OCI-LY3 (cell line): ENCODE measurements around the gene TCF12.
"Not testable (repeated sequence)": the region's sequence is repeated elsewhere in the genome, so short reads cannot be mapped to it uniquely, and the experiment has no call there.

Experiments used
- H2AFZ ChIP-seq: fragments of 200-600, 300-600 bp; shearing (Covaris generic); 2 replicates; pipeline ENCODE4 v1.6.0; 2014; ENCODE audit warnings: antibody characterized with exemption, low read depth, low read length
- H3K27ac ChIP-seq: fragments of 200-600, 300-600 bp; sonication (generic); 2 replicates; pipeline ENCODE4 v1.5.1; 2014; ENCODE audit warnings: mild to moderate bottlenecking, low read length, moderate library complexity, mixed read lengths
- H3K27me3 ChIP-seq: fragments of 200-600, 300-600 bp; sonication (generic); 2 replicates; pipeline ENCODE4 v1.6.1; 2014; ENCODE audit warnings: low read depth, low read length, mixed read lengths
- H3K36me3 ChIP-seq: fragments of 200-600, 300-600 bp; sonication (generic); replicated peaks from 2 replicates; pipeline ENCODE3; 2014; ENCODE audit warnings: low read depth, low read length, mixed read lengths
- H3K4me1 ChIP-seq: fragments of 300-600, 200-600 bp; sonication (generic); 2 replicates; pipeline ENCODE4 v1.6.1; 2014; ENCODE audit warnings: low read length, mixed read lengths
- H3K4me2 ChIP-seq: fragments of 200-600, 300-600 bp; sonication (generic); 2 replicates; pipeline ENCODE4 v1.6.1; 2014; ENCODE audit warnings: low read length, mixed read lengths
- H3K4me3 ChIP-seq: fragments of 300-600, 200-600 bp; sonication (generic); 2 replicates; pipeline ENCODE4 v1.5.1; 2014; ENCODE audit warnings: antibody characterized with exemption, mild to moderate bottlenecking, low read length, moderate library complexity
- H3K79me2 ChIP-seq: fragments of 300-600, 200-600 bp; shearing (Covaris generic); 2 replicates; pipeline ENCODE4 v1.6.1; 2014; ENCODE audit warnings: mild to moderate bottlenecking, low read length, mixed read lengths
- H3K9ac ChIP-seq: fragments of 300-600, 200-600 bp; shearing (Covaris generic); 2 replicates; pipeline ENCODE4 v1.6.0; 2014; ENCODE audit warnings: mild to moderate bottlenecking, low read length, moderate library complexity
- H3K9me3 ChIP-seq: fragments of 200-600, 300-600 bp; shearing (Covaris generic); 2 replicates; pipeline ENCODE4 v1.6.1; 2014; ENCODE audit warnings: low read length, mixed read lengths; ENCODE audit not compliant: insufficient read depth
- H4K20me1 ChIP-seq: fragments of 200-600, 300-600 bp; sonication (generic); 2 replicates; pipeline ENCODE4 v1.6.1; 2016; ENCODE audit warnings: low read length, mixed read lengths; ENCODE audit not compliant: insufficient read depth
- EZH2phosphoT487 ChIP-seq: fragments of 200-600 bp; shearing (Covaris generic); IDR thresholded peaks from 2 replicates; pipeline ENCODE4 v1.6.1; 2018; ENCODE audit warnings: antibody characterized with exemption, mixed run types, low read depth
- TF ChIP-seq, protein P1 (sequence below): fragments of 200-600, 300-600 bp; sonication (generic); IDR thresholded peaks from 2 replicates; pipeline ENCODE4 v1.5.1; 2014; ENCODE audit warnings: antibody characterized with exemption, low read length, low read depth

Gene TCF12

DNA sequence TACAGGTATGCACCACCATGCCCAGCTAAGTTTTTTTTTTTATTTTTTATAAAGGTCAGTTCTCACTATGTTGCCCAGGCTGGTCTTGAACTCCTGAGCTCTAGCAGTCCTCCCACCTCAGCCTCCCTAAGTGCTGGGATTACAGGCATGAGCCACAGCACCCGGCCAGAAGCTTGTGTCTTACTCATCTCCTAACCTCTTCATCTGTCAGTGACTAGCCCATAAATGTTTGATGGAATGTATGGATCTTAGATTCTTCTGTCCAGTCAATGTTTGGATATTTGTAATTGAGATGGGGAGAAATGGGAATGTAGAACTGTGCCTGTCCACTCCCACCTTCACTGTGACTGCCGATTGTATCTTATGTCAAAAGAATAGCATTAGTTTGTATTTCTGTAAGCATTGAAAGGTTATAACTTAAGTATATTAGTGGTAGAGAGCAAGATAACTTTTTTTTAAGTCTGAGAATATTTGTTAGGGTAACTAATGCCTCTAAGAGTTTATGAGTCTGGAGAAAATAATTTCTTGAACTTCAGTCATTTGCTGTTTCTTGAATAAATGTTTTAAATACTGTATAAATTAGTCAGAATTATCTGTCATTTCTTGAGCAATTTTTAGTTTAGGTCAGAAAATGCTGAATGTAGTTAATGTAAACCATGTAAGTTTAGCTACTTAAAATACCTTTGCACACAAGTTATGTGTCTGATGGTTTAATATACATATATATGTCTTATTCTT is 242.5 kb downstream of the TCF12 start:
- Histone ChIP-seq H3K9ac (no peak overlapping the region), H3K4me3 (no peak overlapping the region), H3K9me3 (0 out of 2 replicates have a peak, but pooled peaks cover 6% of the 10 kb centered on the region), H3K79me2 (no peaks in the 10 kb centered on the region), H3K4me2 (no peak overlapping the region), H3K27me3 (no peaks in the 10 kb centered on the region), H3K27ac (no peak overlapping the region), H2AFZ (no peak overlapping the region), H4K20me1 (no peaks in the 10 kb centered on the region), H3K4me1 (peaks cover 13% of the 10 kb centered on the region), H3K36me3 (peaks cover 11% of the 10 kb centered on the region)
- TF ChIP-seq, protein P1, sequence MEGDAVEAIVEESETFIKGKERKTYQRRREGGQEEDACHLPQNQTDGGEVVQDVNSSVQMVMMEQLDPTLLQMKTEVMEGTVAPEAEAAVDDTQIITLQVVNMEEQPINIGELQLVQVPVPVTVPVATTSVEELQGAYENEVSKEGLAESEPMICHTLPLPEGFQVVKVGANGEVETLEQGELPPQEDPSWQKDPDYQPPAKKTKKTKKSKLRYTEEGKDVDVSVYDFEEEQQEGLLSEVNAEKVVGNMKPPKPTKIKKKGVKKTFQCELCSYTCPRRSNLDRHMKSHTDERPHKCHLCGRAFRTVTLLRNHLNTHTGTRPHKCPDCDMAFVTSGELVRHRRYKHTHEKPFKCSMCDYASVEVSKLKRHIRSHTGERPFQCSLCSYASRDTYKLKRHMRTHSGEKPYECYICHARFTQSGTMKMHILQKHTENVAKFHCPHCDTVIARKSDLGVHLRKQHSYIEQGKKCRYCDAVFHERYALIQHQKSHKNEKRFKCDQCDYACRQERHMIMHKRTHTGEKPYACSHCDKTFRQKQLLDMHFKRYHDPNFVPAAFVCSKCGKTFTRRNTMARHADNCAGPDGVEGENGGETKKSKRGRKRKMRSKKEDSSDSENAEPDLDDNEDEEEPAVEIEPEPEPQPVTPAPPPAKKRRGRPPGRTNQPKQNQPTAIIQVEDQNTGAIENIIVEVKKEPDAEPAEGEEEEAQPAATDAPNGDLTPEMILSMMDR = no peak
- no peak for TF ChIP-seq EZH2phosphoT487

DNA sequence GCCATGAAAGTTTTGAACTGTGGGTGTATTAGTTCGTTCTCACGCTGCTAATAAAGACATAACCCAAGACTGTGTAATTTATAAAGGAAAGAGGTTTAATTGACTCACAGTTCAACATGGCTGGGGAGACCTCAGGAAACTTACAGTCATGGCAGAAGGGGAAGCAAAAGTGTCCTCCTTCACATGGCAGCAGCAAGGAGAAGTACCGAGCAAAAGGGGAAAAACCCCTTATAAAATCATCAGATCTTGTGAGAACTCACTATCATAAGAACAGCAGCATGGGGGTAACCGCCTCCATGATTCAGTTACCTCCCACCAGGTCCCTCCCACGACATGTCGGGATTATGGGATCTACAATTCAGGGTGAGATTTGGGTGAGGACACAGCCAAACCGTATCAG is 245.8 kb downstream of the TCF12 start:
- not testable (repeated sequence) for H3K27ac ChIP-seq, H3K79me2 ChIP-seq, H3K4me3 ChIP-seq, H3K9me3 ChIP-seq, H3K4me2 ChIP-seq, H3K27me3 ChIP-seq, H3K9ac ChIP-seq, H4K20me1 ChIP-seq, H2AFZ ChIP-seq
- peaks cover 43% of the 10 kb centered on the region for H3K4me1 ChIP-seq
- peaks cover 15% of the 10 kb centered on the region for H3K36me3 ChIP-seq

DNA sequence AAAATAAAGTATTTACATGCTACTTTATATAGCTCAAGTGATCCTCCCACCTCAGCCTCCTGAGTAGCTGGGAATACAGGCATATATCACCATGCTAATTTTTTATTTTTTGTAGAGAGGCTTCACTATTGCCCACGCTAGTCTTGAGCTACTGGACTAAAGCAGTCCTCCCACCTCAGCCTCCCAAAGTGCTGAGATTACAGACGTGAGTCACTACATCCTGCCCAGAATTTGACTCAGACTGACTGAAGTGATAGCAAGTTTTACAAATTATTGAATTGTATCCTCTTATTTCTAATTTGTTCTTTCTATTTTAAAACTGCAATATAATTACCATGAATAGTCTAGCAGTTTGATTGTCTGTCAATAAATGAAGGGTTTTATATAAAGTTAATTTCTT is 247.5 kb downstream of the TCF12 start:
- H4K20me1 ChIP-seq = no peaks in the 10 kb centered on the region
- peaks cover 15% of the 10 kb centered on the region for H3K36me3 ChIP-seq
- peak overlapping the region; percentile 47; the same call in 1 of the 2 replicates for H3K27ac ChIP-seq
- H3K9ac ChIP-seq = no peak overlapping the region
- H2AFZ ChIP-seq = no peak overlapping the region
- H3K27me3 ChIP-seq = no peaks in the 10 kb centered on the region
- peak overlapping the region; percentile 41; the same call in 1 of the 2 replicates for H3K4me2 ChIP-seq
- TF ChIP-seq, protein P1 = no peak
- TF ChIP-seq EZH2phosphoT487 = no peak
- peaks cover 43% of the 10 kb centered on the region for H3K4me1 ChIP-seq
- H3K9me3 ChIP-seq = 0 out of 2 replicates have a peak, but pooled peaks cover 6% of the 10 kb centered on the region
- no peak overlapping the region for H3K4me3 ChIP-seq
- H3K79me2 ChIP-seq = no peaks in the 10 kb centered on the region

DNA sequence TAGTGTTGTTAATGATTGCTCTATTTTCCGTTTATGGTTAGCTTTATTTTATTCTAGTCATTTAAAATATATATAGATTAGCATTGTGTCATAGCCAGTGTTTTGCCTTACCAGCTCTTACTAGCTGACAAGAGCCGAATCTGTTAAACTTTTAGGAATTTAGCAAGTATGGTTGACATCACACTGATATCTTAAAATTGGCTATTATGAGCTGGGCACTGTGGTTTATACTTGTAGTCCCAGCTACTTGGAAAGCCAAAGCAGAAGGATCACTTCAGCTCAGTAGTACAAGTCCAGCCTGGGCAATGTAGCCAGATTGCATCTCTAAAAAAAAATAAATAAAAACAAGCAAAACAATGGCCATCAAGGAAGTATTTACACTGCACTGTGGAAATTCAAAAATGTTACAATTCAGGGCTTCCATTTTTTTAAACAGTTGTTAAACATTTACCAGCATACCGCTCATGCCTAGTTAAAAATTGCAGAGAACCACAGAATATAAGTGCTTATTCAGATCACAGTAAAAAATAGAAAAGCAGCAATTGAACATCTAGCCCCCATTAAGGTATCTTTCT is 249.5 kb downstream of the TCF12 start:
- H3K27me3 ChIP-seq = no peaks in the 10 kb centered on the region
- H4K20me1 ChIP-seq = no peaks in the 10 kb centered on the region
- H3K4me1 ChIP-seq = peaks cover 44% of the 10 kb centered on the region
- TF ChIP-seq EZH2phosphoT487 = no peak
- TF ChIP-seq, protein P1 = no peak
- no peak overlapping the region for H3K4me3 ChIP-seq
- no peak overlapping the region; the same call in 1 of the 2 replicates for H3K27ac ChIP-seq
- peaks cover 15% of the 10 kb centered on the region for H3K36me3 ChIP-seq
- no peaks in the 10 kb centered on the region for H3K79me2 ChIP-seq
- peak overlapping the region; percentile 42 for H3K4me2 ChIP-seq
- no peak overlapping the region for H3K9ac ChIP-seq
- 0 out of 2 replicates have a peak, but pooled peaks cover 6% of the 10 kb centered on the region for H3K9me3 ChIP-seq
- no peak overlapping the region for H2AFZ ChIP-seq
